ENCODE data around the gene TRIM67. TPM values are rescaled to one million over a fixed set of nuclear protein-coding genes. Genes with fewer than 3 reads are reported as not detected.

Gene TRIM67
- total RNA-seq, 1 donor from 2014 or later, result 0.32 TPM

GRCh38 chr1:231242516-231243198, 80.8 kb downstream of the TRIM67 start:
- H3K4me1 Mint-ChIP-seq (ENCODE audit: unreplicated experiment), result peaks cover 36% of the 10 kb centered on the region
- peak overlapping the region; percentile 93 for H3K4me3 Mint-ChIP-seq (ENCODE audit: unreplicated experiment)
- H3K27ac Mint-ChIP-seq (ENCODE audit: unreplicated experiment), result peak overlapping the region; percentile 94
- H3K9me3 Mint-ChIP-seq (ENCODE audit: unreplicated experiment), result no peaks in the 10 kb centered on the region
- DNase-seq (ENCODE audit: extremely low spot score, unreplicated experiment), result no peak
- no peak for TF ChIP-seq CTCF (IDR thresholded peaks at IDR 0.05)
- no peaks in the 10 kb centered on the region for H3K27me3 Mint-ChIP-seq (ENCODE audit: unreplicated experiment)
- peaks cover 13% of the 10 kb centered on the region for H3K36me3 Mint-ChIP-seq (ENCODE audit: unreplicated experiment)

GRCh38 chr1:231248778-231249177, 86.9 kb downstream of the TRIM67 start:
- no peak overlapping the region for H3K4me3 Mint-ChIP-seq (ENCODE audit: unreplicated experiment)
- H3K4me1 Mint-ChIP-seq (ENCODE audit: unreplicated experiment), result peaks cover 5% of the 10 kb centered on the region
- peaks cover 22% of the 10 kb centered on the region for H3K36me3 Mint-ChIP-seq (ENCODE audit: unreplicated experiment)
- TF ChIP-seq CTCF (IDR thresholded peaks at IDR 0.05), result no peak
- no peak for DNase-seq (ENCODE audit: extremely low spot score, unreplicated experiment)
- no peak overlapping the region for H3K27ac Mint-ChIP-seq (ENCODE audit: unreplicated experiment)
- H3K27me3 Mint-ChIP-seq (ENCODE audit: unreplicated experiment), result no peaks in the 10 kb centered on the region
- no peaks in the 10 kb centered on the region for H3K9me3 Mint-ChIP-seq (ENCODE audit: unreplicated experiment)

GRCh38 chr1:231252336-231252735, 90.5 kb downstream of the TRIM67 start:
- Mint-ChIP-seq H3K27me3 (ENCODE audit: unreplicated experiment) (no peaks in the 10 kb centered on the region), H3K4me1 (ENCODE audit: unreplicated experiment) (no peaks in the 10 kb centered on the region), H3K9me3 (ENCODE audit: unreplicated experiment) (peaks cover 1% of the 10 kb centered on the region), H3K4me3 (ENCODE audit: unreplicated experiment) (no peak overlapping the region), H3K36me3 (ENCODE audit: unreplicated experiment) (peaks cover 43% of the 10 kb centered on the region), H3K27ac (ENCODE audit: unreplicated experiment) (no peak overlapping the region)
- no peak for DNase-seq (ENCODE audit: extremely low spot score, unreplicated experiment)
- no peak for TF ChIP-seq CTCF (IDR thresholded peaks at IDR 0.05)

- Mint-ChIP-seq H3K9me3 (ENCODE audit: unreplicated experiment) (peaks cover 6% of the 10 kb centered on the region), H3K4me3 (ENCODE audit: unreplicated experiment) (no peak overlapping the region), H3K27me3 (ENCODE audit: unreplicated experiment) (no peaks in the 10 kb centered on the region), H3K27ac (ENCODE audit: unreplicated experiment) (no peak overlapping the region), H3K4me1 (ENCODE audit: unreplicated experiment) (no peaks in the 10 kb centered on the region), H3K36me3 (ENCODE audit: unreplicated experiment) (peaks cover 73% of the 10 kb centered on the region)
- DNase-seq (ENCODE audit: extremely low spot score, unreplicated experiment), result no peak
- no peak for TF ChIP-seq CTCF (IDR thresholded peaks at IDR 0.05)
Measured at GRCh38 chr1:231260351-231260750, 98.5 kb downstream of the TRIM67 start.

DNA sequence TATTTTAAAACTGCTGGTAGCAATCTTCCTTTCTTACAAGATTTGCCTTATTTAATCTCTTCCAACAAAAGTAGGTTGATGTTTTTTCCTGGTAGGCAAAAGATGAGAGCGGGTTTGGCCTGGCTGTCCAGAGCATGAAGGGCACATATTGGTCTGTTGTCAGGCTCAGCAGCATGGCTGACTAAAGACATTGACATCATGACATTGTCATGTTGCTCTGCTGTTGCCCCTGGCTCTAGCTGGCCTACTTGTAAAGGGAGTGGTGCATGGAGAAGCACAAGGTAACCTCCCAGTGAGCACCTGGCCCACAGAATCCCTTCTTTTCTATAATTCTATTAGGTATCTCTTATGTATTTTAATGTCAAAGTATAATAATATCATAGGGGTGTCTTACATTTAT, 102.8 kb downstream of the TRIM67 start:
- no peaks in the 10 kb centered on the region for H3K4me1 Mint-ChIP-seq (ENCODE audit: unreplicated experiment)
- H3K27me3 Mint-ChIP-seq (ENCODE audit: unreplicated experiment), result no peaks in the 10 kb centered on the region
- no peaks in the 10 kb centered on the region for H3K9me3 Mint-ChIP-seq (ENCODE audit: unreplicated experiment)
- DNase-seq (ENCODE audit: extremely low spot score, unreplicated experiment), result no peak
- TF ChIP-seq CTCF (IDR thresholded peaks at IDR 0.05), result no peak
- no peak overlapping the region for H3K4me3 Mint-ChIP-seq (ENCODE audit: unreplicated experiment)
- peaks cover 66% of the 10 kb centered on the region for H3K36me3 Mint-ChIP-seq (ENCODE audit: unreplicated experiment)
- no peak overlapping the region for H3K27ac Mint-ChIP-seq (ENCODE audit: unreplicated experiment)

Measured in osteocyte (in vitro differentiated cells).